Lower leg skin (tissue), 4 donors: ENCODE data around the gene WNT7B. TPM values are rescaled to one million over a fixed set of nuclear protein-coding genes. Genes with fewer than 3 reads are reported as not detected.

Experiments
- DNase-seq, 2 donors: peaks; one replicate each; pipeline ENCODE4 v3.0.0-alpha.2; 2019; ENCODE audit warnings: low spot score in 2 of 2
- H3K4me3 ChIP-seq: fragments of 200-600 bp; sonication (generic); 2 replicates; pipeline ENCODE4 v1.5.1; 2017; ENCODE audit warnings: mild to moderate bottlenecking, low read depth; ENCODE audit not compliant: poor library complexity, severe bottlenecking
- POLR2A ChIP-seq, 2 donors: fragments of 450-650 bp; IDR thresholded peaks; one replicate each; pipeline ENCODE4 v1.6.1; 2016 to 2017; ENCODE audit warnings: antibody characterized with exemption in 2 of 2, mild to moderate bottlenecking in 1 of 2, moderate library complexity in 1 of 2
- WGBS, 2 donors: methylation state at CpG; one replicate each; pipeline ENCODE4 v1.1.5; 2018; 5-methylcytosine and 5-hydroxymethylcytosine counted together
- intact Hi-C: fragments of 100-400 bp; cut with DNase I; formaldehyde crosslinking; loops from one replicate; pipeline ENCODE4 v1.15.0; 2023; ENCODE audit warnings: low total_unique reads
- total RNA-seq, 4 donors: library from RNA; depleted of rRNA; stranded (reverse); fragments of >200 nt; gene quantifications; one replicate each; pipeline ENCODE4 v1.1.0, GENCODE V29; 2016
- TF ChIP-seq, protein P1 (sequence below), 3 donors: fragments of 450-650 bp; IDR thresholded peaks; one replicate each; pipeline ENCODE4 v1.5.1; 2016; ENCODE audit warnings: antibody characterized with exemption in 3 of 3, mild to moderate bottlenecking in 3 of 3, moderate library complexity in 2 of 3

Gene WNT7B
- total RNA-seq, 4 donors from 2014 or later = 26.4 to 39.9 (median 33.9) TPM

DNA sequence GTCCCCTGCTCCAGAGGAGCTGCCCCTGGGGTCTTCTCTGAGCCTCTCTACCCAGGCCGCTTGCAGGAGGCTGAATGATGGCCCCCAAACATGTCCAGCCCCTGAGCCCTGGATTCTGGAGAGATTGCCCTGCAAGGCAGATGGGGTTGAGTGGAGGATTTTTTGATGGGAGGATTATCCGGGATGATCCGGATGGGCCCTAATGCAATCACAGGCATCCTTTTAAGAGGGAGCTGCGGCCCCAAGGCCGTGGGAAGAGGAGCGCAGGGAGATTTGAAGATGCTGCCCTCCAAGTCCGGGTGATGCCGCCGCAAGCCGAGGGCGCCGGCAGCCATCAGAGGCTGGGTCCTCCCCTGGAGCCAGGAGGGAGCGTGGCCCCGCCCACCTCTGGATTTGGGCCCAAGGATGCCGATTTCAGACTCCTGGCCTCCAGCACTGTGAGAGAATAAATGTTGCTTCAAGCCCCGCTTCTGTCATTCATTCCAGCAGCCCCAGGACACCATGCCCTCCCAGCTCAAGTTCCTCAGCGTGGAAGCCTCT, 66.0 kb downstream of the WNT7B start:
- no peak for TF ChIP-seq POLR2A (IDR thresholded peaks at IDR 0.05)
- TF ChIP-seq, protein P1, sequence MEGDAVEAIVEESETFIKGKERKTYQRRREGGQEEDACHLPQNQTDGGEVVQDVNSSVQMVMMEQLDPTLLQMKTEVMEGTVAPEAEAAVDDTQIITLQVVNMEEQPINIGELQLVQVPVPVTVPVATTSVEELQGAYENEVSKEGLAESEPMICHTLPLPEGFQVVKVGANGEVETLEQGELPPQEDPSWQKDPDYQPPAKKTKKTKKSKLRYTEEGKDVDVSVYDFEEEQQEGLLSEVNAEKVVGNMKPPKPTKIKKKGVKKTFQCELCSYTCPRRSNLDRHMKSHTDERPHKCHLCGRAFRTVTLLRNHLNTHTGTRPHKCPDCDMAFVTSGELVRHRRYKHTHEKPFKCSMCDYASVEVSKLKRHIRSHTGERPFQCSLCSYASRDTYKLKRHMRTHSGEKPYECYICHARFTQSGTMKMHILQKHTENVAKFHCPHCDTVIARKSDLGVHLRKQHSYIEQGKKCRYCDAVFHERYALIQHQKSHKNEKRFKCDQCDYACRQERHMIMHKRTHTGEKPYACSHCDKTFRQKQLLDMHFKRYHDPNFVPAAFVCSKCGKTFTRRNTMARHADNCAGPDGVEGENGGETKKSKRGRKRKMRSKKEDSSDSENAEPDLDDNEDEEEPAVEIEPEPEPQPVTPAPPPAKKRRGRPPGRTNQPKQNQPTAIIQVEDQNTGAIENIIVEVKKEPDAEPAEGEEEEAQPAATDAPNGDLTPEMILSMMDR (IDR thresholded peaks at IDR 0.05) = no peak
- no peak for DNase-seq
- 47 to 56% methylated on average over 17 of the region's 17 CpGs for WGBS, 2 donors
- intact Hi-C loops = no loop called here
- H3K4me3 ChIP-seq = no peak overlapping the region

DNA sequence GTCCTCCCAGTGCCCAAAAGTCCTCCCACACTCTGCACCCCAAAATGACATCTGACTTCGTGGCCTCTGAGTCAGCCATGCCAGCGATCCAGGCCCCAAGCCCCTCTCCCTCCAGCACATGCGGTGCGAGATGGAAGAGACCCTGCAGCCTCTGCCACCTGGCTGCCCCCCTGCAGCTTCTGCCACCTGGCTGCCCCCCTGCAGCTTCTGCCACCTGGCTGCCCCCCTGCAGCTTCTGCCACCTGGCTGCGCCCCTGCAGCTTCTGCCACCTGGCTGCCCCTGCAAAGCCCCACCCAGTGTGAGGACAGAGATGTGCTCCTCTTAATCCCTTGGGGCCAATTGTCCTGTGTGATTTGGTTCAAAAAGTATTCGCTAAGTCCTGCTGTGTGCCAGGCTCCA, 68.0 kb downstream of the WNT7B start:
- TF ChIP-seq POLR2A (IDR thresholded peaks at IDR 0.05) = no peak
- TF ChIP-seq, protein P1 (IDR thresholded peaks at IDR 0.05) = no peak
- H3K4me3 ChIP-seq = no peak overlapping the region
- 81 to 82% methylated on average over 6 of the region's 6 CpGs for WGBS, 2 donors
- DNase-seq = no peak
- intact Hi-C loops = no loop called here

DNA sequence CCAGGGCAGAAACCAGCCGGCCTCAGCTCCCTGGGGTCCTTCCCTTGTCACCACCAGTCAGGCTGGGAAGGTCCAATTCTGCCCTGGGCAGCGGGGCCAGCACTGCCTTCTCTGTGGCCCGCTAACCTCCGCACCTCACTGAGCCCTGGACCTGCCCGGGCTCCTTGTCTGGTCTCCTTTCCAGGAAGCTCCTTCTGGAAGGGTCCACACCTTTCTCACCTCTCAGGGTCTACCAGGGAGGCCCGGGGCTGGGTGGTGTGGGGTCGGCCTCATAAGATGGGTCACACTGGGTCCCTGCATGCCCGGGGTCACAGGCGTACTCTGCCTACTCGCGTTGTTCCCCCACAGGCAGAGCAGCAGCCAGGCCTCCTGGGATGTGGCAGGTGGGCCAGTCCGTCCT, 69.0 kb downstream of the WNT7B start:
- H3K4me3 ChIP-seq = no peak overlapping the region
- WGBS, 2 donors = 86% methylated on average over 9 to 12 of the region's 12 CpGs
- TF ChIP-seq, protein P1 (IDR thresholded peaks at IDR 0.05) = no peak
- TF ChIP-seq POLR2A (IDR thresholded peaks at IDR 0.05) = no peak
- intact Hi-C loops = no loop called here
- no peak for DNase-seq

DNA sequence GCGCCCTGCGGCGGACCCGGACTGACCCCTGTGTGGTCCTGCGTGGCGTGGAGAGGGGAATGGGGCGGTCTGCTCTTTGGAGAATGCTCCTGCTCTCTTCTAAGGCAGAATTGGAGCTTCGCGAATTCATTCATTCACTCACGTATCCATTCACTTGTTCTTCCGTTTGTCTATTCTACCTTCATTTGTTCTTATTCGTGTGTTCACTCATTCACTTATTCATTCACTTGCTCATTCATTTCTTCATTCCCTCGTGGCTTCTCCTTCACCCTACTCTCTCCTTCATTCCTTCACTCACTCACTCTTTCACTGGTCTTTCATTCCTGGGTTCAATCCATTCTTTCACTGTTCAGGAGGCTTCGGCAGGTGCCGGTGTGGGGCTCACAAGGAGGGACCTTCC, 69.6 kb downstream of the WNT7B start:
- 74 to 82% methylated on average over 15 of the region's 15 CpGs for WGBS, 2 donors
- DNase-seq = no peak
- intact Hi-C loops = no loop called here
- TF ChIP-seq, protein P1 (IDR thresholded peaks at IDR 0.05) = no peak
- TF ChIP-seq POLR2A (IDR thresholded peaks at IDR 0.05) = no peak
- no peak overlapping the region for H3K4me3 ChIP-seq

DNA sequence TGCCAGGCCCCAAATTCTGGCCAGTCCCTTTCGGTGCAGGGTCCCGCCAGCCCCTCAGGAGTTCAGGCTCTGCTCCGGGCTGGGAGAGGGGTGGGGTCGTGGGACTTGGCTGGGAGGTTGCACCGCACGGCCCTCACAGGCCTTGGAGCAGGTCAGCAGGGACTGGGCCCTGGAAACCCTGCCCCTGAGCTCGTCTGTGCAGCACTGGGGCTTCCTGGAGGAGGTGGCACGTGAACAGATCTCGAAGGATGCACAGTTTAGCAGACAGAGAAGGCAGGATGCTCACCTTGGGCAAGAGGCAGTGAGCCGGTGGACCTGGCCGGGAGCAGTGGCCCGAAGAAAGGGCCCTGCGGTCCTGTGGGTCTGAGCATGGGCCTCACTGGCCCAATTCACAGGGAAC, 70.0 kb downstream of the WNT7B start:
- intact Hi-C loops = no loop called here
- WGBS, 2 donors = 77 to 91% methylated on average over 9 to 13 of the region's 13 CpGs
- no peak overlapping the region for H3K4me3 ChIP-seq
- TF ChIP-seq, protein P1 (IDR thresholded peaks at IDR 0.05) = no peak
- TF ChIP-seq POLR2A (IDR thresholded peaks at IDR 0.05) = no peak
- DNase-seq = no peak
